Liver (tissue), 9 donors: ENCODE results near the gene MMS22L. TPM values are rescaled to one million over a fixed set of nuclear protein-coding genes. Genes with fewer than 3 reads are reported as not detected.

ENCODE experiments used
- DNase-seq: peaks from one replicate; pipeline ENCODE4 v3.0.0-alpha.2; 2017; ENCODE audit warnings: low spot score
- H3K27ac ChIP-seq, 2 donors: one replicate each; pipeline ENCODE4 v1.7.0; 2013; ENCODE audit warnings: inconsistent platforms in 2 of 2, low read length in 2 of 2, control low read depth in 1 of 2, low read depth in 1 of 2, mild to moderate bottlenecking in 1 of 2
- H3K27me3 ChIP-seq, 4 donors: one replicate each; pipeline versions ENCODE4 v1.6.1 to v1.7.0; 2013; ENCODE audit warnings: low read length in 3 of 4, inconsistent platforms in 1 of 4, mild to moderate bottlenecking in 1 of 4, moderate library complexity in 1 of 4; ENCODE audit not compliant: control insufficient read depth in 4 of 4, insufficient read depth in 4 of 4
- H3K36me3 ChIP-seq, 4 donors: one replicate each; pipeline versions ENCODE4 v1.6.1 to v1.7.0; 2013; ENCODE audit warnings: low read length in 3 of 4, mild to moderate bottlenecking in 3 of 4, low read depth in 1 of 4, moderate library complexity in 1 of 4; ENCODE audit not compliant: control insufficient read depth in 4 of 4, insufficient read depth in 3 of 4
- H3K4me1 ChIP-seq, 4 donors: one replicate each; pipeline versions ENCODE4 v1.6.1 to v1.7.0; 2013; ENCODE audit warnings: low read length in 3 of 4, mild to moderate bottlenecking in 3 of 4, moderate library complexity in 1 of 4; ENCODE audit not compliant: control insufficient read depth in 4 of 4, insufficient read depth in 4 of 4
- H3K4me3 ChIP-seq, 3 donors: one replicate each; pipeline versions ENCODE4 v1.6.1 to v1.7.0; 2013; ENCODE audit warnings: low read length in 3 of 3, control low read depth in 1 of 3, low read depth in 1 of 3, mild to moderate bottlenecking in 1 of 3
- H3K9ac ChIP-seq, 2 donors: one replicate each; pipeline ENCODE4 v1.7.0; 2013; ENCODE audit warnings: low read length in 2 of 2, mild to moderate bottlenecking in 2 of 2, moderate library complexity in 2 of 2, control low read depth in 1 of 2, low read depth in 1 of 2
- H3K9me3 ChIP-seq, 4 donors: one replicate each; pipeline versions ENCODE4 v1.6.1 to v1.7.0; 2013; ENCODE audit warnings: low read length in 3 of 4; ENCODE audit not compliant: control insufficient read depth in 4 of 4
- EGR1 ChIP-seq, 2 donors: IDR thresholded peaks; 2 replicates each; pipeline ENCODE4 v1.6.1; 2016 to 2018; ENCODE audit warnings: antibody characterized with exemption in 2 of 2, low read depth in 2 of 2
- FOXA1 ChIP-seq: IDR thresholded peaks from 2 replicates; pipeline ENCODE4 v1.6.1; 2016; ENCODE audit warnings: antibody characterized with exemption
- FOXA2 ChIP-seq: IDR thresholded peaks from 2 replicates; pipeline ENCODE4 v1.6.1; 2016; ENCODE audit warnings: antibody characterized with exemption
- GABPA ChIP-seq, 2 donors: IDR thresholded peaks in 1 of 2; conservative IDR thresholded peaks in 1 of 2; 2 replicates each; pipeline ENCODE4 v1.6.1; 2016; ENCODE audit warnings: antibody characterized with exemption in 2 of 2, mild to moderate bottlenecking in 1 of 2, moderate library complexity in 1 of 2
- HNF4A ChIP-seq, 2 donors: conservative IDR thresholded peaks; 2 replicates each; pipeline ENCODE4 v1.6.1; 2016; ENCODE audit warnings: antibody characterized with exemption in 2 of 2, mild to moderate bottlenecking in 2 of 2
- HNF4G ChIP-seq: IDR thresholded peaks from 2 replicates; pipeline ENCODE4 v1.6.1; 2016; ENCODE audit warnings: antibody characterized with exemption
- JUND ChIP-seq, 2 donors: IDR thresholded peaks; 2 replicates each; pipeline ENCODE4 v1.6.1; 2016; ENCODE audit warnings: antibody characterized with exemption in 2 of 2
- NR2F2 ChIP-seq: IDR thresholded peaks from 2 replicates; pipeline ENCODE4 v1.6.1; 2016; ENCODE audit warnings: antibody characterized with exemption
- RAD21 ChIP-seq, 2 donors: IDR thresholded peaks; 2 replicates each; pipeline ENCODE4 v1.6.1; 2016; ENCODE audit warnings: antibody characterized with exemption in 2 of 2, mild to moderate bottlenecking in 2 of 2
- REST ChIP-seq: IDR thresholded peaks from 2 replicates; pipeline ENCODE4 v1.6.1; 2016; ENCODE audit warnings: antibody characterized with exemption, mild to moderate bottlenecking
- RXRA ChIP-seq, 2 donors: IDR thresholded peaks; 2 replicates each; pipeline ENCODE4 v1.6.1; 2017 to 2018; ENCODE audit warnings: antibody characterized with exemption in 2 of 2, mild to moderate bottlenecking in 1 of 2
- SP1 ChIP-seq: IDR thresholded peaks from 2 replicates; pipeline ENCODE4 v1.6.1; 2018; ENCODE audit warnings: antibody characterized with exemption, mild to moderate bottlenecking
- TAF1 ChIP-seq: conservative IDR thresholded peaks from 2 replicates; pipeline ENCODE4 v1.6.1; 2016; ENCODE audit warnings: antibody characterized with exemption, mild to moderate bottlenecking
- YY1 ChIP-seq: IDR thresholded peaks from 2 replicates; pipeline ENCODE4 v1.6.1; 2016; ENCODE audit warnings: antibody characterized with exemption, mild to moderate bottlenecking
- ZBTB33 ChIP-seq: IDR thresholded peaks from 2 replicates; pipeline ENCODE4 v1.6.1; 2016; ENCODE audit warnings: antibody characterized with exemption
- WGBS: extraction: QIAGEN DNeasy Blood & Tissue Kit; methylation state at CpG from one replicate; pipeline ENCODE4 v1.1.7; 2013; 5-methylcytosine and 5-hydroxymethylcytosine counted together
- polyA plus RNA-seq, 2 donors: library from polyadenylated mRNA; stranded (reverse) in 1 of 2; unstranded in 1 of 2; fragments of 200-250 nt in 1 of 2; fragments of >200 nt in 1 of 2; fragmentation: Nextera tagmentation in 1 of 2; extraction: Ambion mirVana in 1 of 2; gene quantifications; one replicate each; pipeline versions ENCODE4 v1.2.1 to v1.2.3, GENCODE V29; 2013 to 2015
- total RNA-seq, 2 donors: library from RNA; depleted of rRNA; stranded (reverse); fragments of >200 nt; gene quantifications; one replicate each; pipeline ENCODE4 v1.2.3, GENCODE V29; 2014
- TF ChIP-seq, protein P1 (sequence below): fragments of 150-350 bp; IDR thresholded peaks from 2 replicates; pipeline ENCODE4 v1.5.1; 2017; ENCODE audit warnings: improper control_type of control experiment, low read depth, low read length; ENCODE audit not compliant: missing input control
- TF ChIP-seq, protein P2 (sequence below): IDR thresholded peaks from 2 replicates; pipeline ENCODE4 v1.6.1; 2016; ENCODE audit warnings: antibody characterized with exemption
- TF ChIP-seq, protein P3 (sequence below): IDR thresholded peaks from 2 replicates; pipeline ENCODE4 v1.6.1; 2016; ENCODE audit warnings: antibody characterized with exemption
- donor health status: healthy.
- donor health status: healthy.
- donor health status: healthy.
- donor health status: healthy.
- donor health status: healthy.

MMS22L gene
- total and polyA plus RNA-seq, 4 donors, result 0.32 to 14.9 (median 2.6) TPM

- TF ChIP-seq, protein P1, sequence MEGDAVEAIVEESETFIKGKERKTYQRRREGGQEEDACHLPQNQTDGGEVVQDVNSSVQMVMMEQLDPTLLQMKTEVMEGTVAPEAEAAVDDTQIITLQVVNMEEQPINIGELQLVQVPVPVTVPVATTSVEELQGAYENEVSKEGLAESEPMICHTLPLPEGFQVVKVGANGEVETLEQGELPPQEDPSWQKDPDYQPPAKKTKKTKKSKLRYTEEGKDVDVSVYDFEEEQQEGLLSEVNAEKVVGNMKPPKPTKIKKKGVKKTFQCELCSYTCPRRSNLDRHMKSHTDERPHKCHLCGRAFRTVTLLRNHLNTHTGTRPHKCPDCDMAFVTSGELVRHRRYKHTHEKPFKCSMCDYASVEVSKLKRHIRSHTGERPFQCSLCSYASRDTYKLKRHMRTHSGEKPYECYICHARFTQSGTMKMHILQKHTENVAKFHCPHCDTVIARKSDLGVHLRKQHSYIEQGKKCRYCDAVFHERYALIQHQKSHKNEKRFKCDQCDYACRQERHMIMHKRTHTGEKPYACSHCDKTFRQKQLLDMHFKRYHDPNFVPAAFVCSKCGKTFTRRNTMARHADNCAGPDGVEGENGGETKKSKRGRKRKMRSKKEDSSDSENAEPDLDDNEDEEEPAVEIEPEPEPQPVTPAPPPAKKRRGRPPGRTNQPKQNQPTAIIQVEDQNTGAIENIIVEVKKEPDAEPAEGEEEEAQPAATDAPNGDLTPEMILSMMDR, result no peak
Measured at GRCh38 chr6:97097068-97098047, 185.7 kb downstream of the MMS22L start (continued).

DNA sequence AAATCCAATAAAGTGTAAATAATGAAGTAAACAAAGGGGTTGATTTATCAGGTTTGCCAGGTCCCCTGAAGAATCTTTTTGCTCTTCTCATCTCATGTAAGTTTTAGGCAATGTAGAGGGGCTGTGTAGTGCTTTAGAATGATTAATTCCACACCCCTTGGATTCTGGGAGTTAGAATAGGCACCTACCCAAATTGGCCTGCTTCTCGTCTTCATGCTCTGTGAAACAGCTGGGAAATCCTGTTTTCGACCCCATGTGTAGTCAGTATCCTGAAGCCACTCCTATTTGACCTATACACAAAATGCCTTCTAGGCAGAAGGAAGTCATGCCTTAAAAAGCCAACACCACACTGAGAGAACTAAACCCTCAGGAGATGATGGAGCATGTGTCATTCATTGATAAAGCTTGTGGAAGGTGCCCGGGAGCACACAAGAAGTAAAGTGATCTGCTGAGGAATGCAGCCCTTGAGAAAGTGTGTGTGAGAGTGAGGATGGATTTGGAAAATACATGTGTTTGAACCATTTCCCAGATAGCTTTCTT lies 187.6 kb downstream of the MMS22L start:
- 81% methylated on average over 3 of the region's 3 CpGs for WGBS
- Histone ChIP-seq H3K4me3 (no peak overlapping the region), H3K36me3 (no peaks in the 10 kb centered on the region), H3K9ac (no peak overlapping the region), H3K9me3 (no peaks in the 10 kb centered on the region), H3K27me3 (no peaks in the 10 kb centered on the region), H3K4me1 (no peaks in the 10 kb centered on the region), H3K27ac (no peak overlapping the region)
- TF ChIP-seq NR2F2, result no peak
- TF ChIP-seq, protein P2, sequence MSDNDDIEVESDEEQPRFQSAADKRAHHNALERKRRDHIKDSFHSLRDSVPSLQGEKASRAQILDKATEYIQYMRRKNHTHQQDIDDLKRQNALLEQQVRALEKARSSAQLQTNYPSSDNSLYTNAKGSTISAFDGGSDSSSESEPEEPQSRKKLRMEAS, result no peak
- TF ChIP-seq RAD21 (IDR thresholded peaks at IDR 0.05), result no peak
- no peak for TF ChIP-seq TAF1
- TF ChIP-seq JUND (IDR thresholded peaks at IDR 0.05), result no peak
- TF ChIP-seq REST, result no peak
- TF ChIP-seq, protein P1, result no peak
- TF ChIP-seq SP1, result no peak
- TF ChIP-seq FOXA1, result no peak
- no peak for TF ChIP-seq EGR1 (IDR thresholded peaks at IDR 0.05; ENCODE audit: low read depth in 2 of 2)
- TF ChIP-seq ZBTB33, result no peak
- TF ChIP-seq RXRA (IDR thresholded peaks at IDR 0.05), result no peak
- no peak for TF ChIP-seq GABPA (IDR thresholded peaks at IDR 0.05 in 1 of 2, conservative IDR thresholded peaks at IDR 0.05 in 1 of 2)
- TF ChIP-seq HNF4G, result no peak
- TF ChIP-seq, protein P3, sequence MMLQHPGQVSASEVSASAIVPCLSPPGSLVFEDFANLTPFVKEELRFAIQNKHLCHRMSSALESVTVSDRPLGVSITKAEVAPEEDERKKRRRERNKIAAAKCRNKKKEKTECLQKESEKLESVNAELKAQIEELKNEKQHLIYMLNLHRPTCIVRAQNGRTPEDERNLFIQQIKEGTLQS, result no peak
- TF ChIP-seq YY1, result no peak
- no peak for TF ChIP-seq HNF4A (conservative IDR thresholded peaks at IDR 0.05)
- no peak for TF ChIP-seq FOXA2
- DNase-seq, result no peak
